MM.1S (cell line): ENCODE measurements around the gene AGPAT2.

Experiments used
- EZH2 ChIP-seq: fragments of 300-600 bp; sonication (generic); optimal IDR thresholded peaks from 2 replicates; pipeline ENCODE3; 2017; ENCODE audit warnings: low read depth, mild to moderate bottlenecking, antibody characterized with exemption, low read length, mixed read lengths
- EZH2phosphoT487 ChIP-seq: fragments of 300-600 bp; sonication (generic); IDR thresholded peaks from 2 replicates; pipeline ENCODE4 v1.6.1; 2018; ENCODE audit warnings: antibody characterized with exemption, low read length
- TF ChIP-seq, protein P1 (sequence below): fragments of 300-600 bp; sonication (generic); IDR thresholded peaks from 2 replicates; pipeline ENCODE4 v1.5.1; 2016; ENCODE audit warnings: antibody characterized with exemption, low read length, mixed read lengths

DNA sequence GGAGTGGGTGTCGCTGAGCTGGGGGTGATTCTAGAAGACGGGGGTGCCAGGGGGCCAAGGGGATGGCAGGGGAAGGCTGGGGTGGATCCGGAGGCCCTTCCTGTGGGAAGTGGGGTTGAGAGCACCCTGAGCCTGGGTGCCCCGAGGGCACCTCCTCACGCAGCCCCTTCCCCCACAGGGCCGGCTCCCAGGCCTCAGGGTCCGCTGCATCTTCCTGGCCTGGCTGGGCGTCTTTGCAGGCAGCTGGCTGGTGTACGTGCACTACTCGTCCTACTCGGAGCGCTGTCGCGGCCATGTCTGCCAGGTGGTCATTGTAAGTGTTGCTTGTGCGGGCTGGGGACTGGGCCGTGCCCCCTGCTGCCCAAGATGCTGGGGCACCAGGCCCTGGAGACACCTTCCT lies 30.1 kb upstream of the AGPAT2 start:
- TF ChIP-seq, protein P1, sequence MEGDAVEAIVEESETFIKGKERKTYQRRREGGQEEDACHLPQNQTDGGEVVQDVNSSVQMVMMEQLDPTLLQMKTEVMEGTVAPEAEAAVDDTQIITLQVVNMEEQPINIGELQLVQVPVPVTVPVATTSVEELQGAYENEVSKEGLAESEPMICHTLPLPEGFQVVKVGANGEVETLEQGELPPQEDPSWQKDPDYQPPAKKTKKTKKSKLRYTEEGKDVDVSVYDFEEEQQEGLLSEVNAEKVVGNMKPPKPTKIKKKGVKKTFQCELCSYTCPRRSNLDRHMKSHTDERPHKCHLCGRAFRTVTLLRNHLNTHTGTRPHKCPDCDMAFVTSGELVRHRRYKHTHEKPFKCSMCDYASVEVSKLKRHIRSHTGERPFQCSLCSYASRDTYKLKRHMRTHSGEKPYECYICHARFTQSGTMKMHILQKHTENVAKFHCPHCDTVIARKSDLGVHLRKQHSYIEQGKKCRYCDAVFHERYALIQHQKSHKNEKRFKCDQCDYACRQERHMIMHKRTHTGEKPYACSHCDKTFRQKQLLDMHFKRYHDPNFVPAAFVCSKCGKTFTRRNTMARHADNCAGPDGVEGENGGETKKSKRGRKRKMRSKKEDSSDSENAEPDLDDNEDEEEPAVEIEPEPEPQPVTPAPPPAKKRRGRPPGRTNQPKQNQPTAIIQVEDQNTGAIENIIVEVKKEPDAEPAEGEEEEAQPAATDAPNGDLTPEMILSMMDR, result no peak
- no peak for TF ChIP-seq EZH2phosphoT487
- no peak for TF ChIP-seq EZH2
